DMS53 treated with DMSO at 0.1 percent for 48 hours (cell line): ENCODE data around the gene KLHDC10.
A peak's percentile ranks its signal among the peaks of the same experiment; 100 is the strongest.
"Not testable (repeated sequence)": the region's sequence is repeated elsewhere in the genome, so short reads cannot be mapped to it uniquely, and the experiment has no call there.

Source experiments
- DNase-seq: peaks from one replicate; lab custom pipeline; 2025; ENCODE audit not compliant: unreplicated experiment; lab: John Stamatoyannopoulos, UW

Gene KLHDC10

GRCh38 chr7:130069978-130070860 lies at the start of gene KLHDC10:
Gene KLHDC10, plus strand, starts transcription at chr7:130070534. Its CDS starts 110 bp downstream, at chr7:130070644.
- DNase-seq: peak; percentile 98

GRCh38 chr7:130021105-130021834 lies 49.1 kb upstream of the KLHDC10 start:
- DNase-seq: no peak

DNA sequence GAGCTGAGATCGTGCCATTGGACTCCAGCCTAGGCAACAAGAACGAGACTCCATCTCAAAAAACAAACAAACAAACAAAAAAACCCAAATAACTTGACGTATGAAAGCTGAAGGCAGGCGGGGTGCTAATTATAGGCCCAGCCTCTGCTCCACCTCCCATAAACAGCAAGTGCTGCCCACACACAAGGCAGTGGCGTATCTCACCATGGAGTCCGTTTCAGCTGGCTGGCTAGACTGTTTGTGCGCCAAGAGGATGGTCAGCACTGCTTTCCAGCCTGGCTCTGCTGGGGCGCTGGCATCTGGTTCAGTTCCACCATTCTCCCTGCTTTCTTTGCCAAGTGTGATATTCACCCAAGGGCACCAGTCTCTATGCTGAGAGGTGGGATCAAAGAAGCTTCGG lies 48.2 kb upstream of the KLHDC10 start:
- DNase-seq: no peak

DNA sequence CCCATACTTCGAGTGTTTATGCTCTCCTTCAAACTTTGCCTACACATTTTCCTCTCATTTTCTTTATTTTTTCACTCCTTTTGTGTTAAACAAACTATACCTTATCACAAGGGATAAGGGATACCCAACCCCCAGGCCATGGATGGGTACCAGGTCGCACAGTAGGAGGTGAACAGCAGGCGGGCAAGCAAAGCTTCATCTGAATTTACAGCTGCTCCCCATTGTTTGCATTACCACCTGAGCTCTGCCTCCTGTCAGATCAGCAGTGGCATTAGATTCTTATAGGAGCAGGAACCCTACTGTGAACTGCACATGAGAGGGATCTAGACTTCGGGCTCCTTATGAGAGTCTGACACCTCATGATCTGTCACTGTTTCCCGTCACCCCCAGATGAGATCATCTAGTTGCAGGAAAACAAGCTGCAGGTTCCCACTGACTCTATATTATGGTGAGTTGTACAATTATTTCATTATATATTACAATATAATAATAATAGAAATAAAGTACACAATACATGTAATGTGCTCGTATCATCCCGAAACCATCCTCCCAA lies 47.6 kb upstream of the KLHDC10 start:
- DNase-seq: no peak

GRCh38 chr7:130024390-130024789 lies 45.9 kb upstream of the KLHDC10 start:
- DNase-seq: no peak

DNA sequence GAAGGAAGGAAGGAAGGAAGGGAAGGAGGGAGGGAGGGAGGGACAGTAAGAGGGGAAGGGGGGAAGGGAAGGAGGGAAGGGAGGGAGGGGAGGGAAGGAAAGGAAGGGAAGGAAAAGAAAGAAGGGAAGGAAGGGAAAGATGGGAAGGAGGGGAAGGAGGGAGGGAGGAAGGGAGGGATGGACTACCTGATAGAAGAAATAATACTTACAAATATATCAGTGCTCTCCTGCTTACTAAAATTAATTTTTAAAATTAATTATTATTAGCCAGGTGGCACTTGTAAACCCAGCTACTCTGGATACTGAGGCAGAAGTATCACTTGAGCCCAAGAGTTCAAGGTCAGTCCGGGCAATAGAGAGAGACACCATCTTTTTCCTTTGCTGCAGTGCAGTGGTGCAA lies 37.6 kb upstream of the KLHDC10 start:
- DNase-seq: no peak

DNA sequence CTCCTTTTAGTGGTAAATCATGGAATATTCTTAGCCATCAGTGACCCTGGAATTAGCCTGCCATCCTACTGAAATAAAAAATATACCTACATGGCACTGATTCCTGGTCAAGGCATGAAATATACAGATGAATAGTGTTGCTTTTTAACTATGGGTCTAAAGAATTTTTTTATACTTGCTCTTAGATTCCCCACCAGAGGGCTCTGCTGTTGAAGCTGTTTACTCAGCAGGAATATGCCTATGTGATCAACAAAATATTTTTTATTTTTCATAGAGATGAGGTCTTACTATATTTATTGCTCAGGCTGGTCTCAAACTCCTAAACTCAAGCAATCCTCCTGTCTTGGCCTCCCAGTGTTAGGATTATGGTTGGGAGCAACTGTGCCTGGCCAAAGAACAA lies 32.6 kb upstream of the KLHDC10 start:
- DNase-seq: no peak

GRCh38 chr7:130040576-130040975 lies 29.8 kb upstream of the KLHDC10 start:
- DNase-seq: no peak

DNA sequence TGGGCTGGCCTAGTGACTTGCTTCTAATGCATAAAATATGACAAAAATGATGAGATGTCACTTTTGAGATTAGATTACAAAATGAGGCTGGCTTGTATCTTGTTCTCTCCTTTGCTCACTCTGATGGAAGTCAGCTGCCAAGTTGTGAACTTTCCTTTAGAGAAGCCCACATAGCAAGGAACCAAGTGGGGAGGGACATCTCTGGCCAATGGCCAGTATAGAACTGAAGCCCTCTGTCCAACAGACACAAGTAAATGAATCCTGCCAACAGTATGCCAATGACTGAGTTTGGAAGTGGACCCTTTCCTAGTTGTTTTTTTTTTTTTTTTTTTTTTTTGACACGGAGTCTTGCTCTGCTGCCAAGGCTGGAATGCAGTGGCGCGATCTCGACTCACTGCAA lies 22.5 kb upstream of the KLHDC10 start:
- DNase-seq: no peak

GRCh38 chr7:130048906-130049305 lies 21.4 kb upstream of the KLHDC10 start:
- DNase-seq: no peak

DNA sequence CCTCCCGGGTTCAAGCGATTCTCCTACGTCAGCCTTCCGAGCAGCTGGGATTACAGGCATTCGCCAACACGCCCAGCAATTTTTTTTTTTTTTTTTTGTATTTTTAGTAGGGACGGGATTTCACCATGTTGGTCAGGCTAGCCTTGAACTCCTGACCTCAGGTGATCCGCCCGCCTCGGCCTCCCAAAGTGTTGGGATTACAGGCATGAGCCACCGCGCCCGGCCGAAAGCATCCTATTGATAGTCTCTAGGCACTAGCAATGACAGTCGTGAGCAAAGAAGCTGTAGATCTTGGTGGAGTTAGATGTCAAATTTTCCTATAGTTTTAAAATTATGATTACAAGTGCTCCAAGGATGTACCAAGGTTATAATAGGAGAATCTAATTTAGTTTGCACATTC lies 18.1 kb upstream of the KLHDC10 start:
- DNase-seq: not testable (repeated sequence)

GRCh38 chr7:130055198-130055597 lies 15.1 kb upstream of the KLHDC10 start:
- DNase-seq: not testable (repeated sequence)

GRCh38 chr7:130062246-130062645 lies 8.1 kb upstream of the KLHDC10 start:
- no peak for DNase-seq

GRCh38 chr7:130063036-130063435 lies 7.3 kb upstream of the KLHDC10 start:
- DNase-seq: peak; percentile 29

- not testable (repeated sequence) for DNase-seq
Measured at GRCh38 chr7:130064580-130064926, 5.8 kb upstream of the KLHDC10 start.

DNA sequence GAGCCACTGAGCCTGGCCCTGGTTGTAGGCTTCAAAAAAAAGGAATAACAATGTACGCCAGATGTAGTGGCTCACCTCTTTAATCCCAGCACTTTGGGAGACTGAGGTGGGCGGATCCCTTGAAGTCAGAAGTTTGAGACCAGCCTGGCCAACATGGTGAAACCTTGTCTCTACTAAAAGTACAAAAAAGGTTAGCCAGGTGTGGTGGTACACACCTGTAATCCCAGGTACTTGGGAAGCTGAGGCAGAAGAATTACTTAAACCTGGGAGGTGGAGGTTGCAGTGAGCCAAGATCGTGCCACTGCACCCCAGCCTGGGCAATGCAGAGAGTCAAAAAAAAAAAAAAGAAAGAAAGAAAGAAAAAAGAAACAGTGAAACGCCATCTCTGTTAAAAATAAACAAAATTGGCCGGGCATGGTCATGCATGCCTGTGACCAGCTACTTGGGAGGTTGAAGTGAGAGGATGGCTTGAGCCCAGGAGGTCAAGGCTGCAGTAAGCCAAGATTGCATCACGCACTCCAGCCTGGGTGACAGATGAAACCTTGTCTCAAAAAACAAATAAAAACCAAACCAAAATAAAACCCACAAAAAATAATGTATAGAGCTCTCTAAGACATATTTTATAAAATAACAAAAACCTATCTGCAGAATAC lies 4.7 kb upstream of the KLHDC10 start:
- DNase-seq: no peak

DNA sequence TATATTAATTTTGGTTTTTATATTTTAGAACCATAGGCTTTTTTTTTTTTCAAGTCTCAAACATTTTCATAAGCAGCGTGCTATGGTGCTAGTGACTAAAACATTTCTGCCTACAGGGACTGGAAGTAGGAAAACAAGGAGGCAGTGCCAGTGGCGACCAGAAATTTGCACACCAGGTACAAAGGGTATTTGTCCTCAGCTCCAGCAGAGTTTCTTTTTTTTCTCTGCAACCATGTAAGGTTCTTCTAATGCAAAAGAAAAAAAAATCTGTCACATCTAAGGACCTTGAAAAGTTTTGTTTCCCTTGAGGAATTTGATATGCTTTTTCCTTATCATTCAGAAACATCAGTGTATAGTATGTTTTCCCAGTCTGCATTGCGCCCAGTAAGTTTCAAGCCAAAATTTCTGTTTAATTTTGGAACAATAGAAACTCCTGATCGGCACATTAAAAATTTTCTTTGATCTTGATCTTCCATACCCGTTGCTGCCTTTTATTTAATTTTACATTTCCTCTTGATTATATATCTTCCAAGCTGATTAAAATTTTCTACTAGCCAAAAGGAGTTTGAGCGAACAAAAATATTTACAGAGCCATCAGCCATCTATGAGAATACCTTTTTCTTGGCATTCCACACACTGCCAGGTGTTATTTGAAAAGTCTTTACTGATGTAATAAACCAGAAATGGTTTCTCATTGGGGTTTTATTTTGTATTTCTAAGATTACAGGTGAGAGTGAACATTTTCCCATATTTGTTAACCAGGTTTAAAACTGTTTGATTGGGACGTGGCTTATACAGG lies 956 bp upstream of the KLHDC10 start:
- no peak for DNase-seq

GRCh38 chr7:130070861-130071622 lies 708 bp downstream of the KLHDC10 start:
- peak; percentile 16 for DNase-seq

GRCh38 chr7:130071701-130072622 lies 1.6 kb downstream of the KLHDC10 start:
- DNase-seq: peak; percentile 87
